Prostate gland (tissue), 2 donors: ENCODE results near the gene MRPL49.

Experiments used
- CTCF ChIP-seq, 4 experiments: fragments of 200-600 bp in 2 of 4; fragments of 450-650 bp in 2 of 4; sonication (generic) in 2 of 4; IDR thresholded peaks; 1 replicate in 3 of 4; 2 replicates in 1 of 4; pipeline ENCODE4 v1.5.1; 2016 to 2019; ENCODE audit warnings: antibody characterized with exemption in 4 of 4, mild to moderate bottlenecking in 2 of 4, moderate library complexity in 2 of 4
- POLR2A ChIP-seq: fragments of 450-650 bp; IDR thresholded peaks from one replicate; pipeline ENCODE4 v1.6.1; 2016; ENCODE audit warnings: antibody characterized with exemption, mild to moderate bottlenecking

- no peak for TF ChIP-seq POLR2A
- no peak for TF ChIP-seq CTCF (IDR thresholded peaks at IDR 0.05)
Measured at GRCh38 chr11:65113361-65113756, 8.8 kb upstream of the MRPL49 start.
